ENCODE results near the gene PDCD11.
A peak's percentile ranks its signal among the peaks of the same experiment; 100 is the strongest.
"Not testable (repeated sequence)": the region's sequence is repeated elsewhere in the genome, so short reads cannot be mapped to it uniquely, and the experiment has no call there.

Gene PDCD11

DNA sequence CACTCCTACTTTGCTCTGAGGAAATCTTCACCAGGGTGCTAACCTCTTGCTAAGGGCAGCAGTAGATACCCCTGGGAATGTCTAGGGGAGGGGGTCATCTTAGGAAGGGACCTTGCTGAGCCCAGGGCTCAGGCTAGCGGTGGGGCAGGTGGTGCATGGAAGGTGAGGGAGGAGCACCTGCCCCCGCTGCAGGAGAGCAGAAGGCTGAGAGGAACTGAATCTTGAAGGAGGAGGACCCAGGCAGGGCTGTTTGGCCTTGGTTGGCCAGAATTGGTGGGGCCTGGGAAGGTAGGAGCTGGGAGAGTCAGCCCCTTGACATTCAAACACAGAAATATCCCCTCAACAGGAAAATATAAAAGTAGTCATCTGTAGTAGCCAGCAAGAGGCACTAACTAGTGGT lies 75.6 kb downstream of the PDCD11 start:
- DNase-seq, result no peak
- peaks cover 41% of the 10 kb centered on the region for H3K4me1 Mint-ChIP-seq
- no peak for ATAC-seq
- H3K27me3 Mint-ChIP-seq, result no peaks in the 10 kb centered on the region
- no peaks in the 10 kb centered on the region for H3K9me3 Mint-ChIP-seq
- H3K27ac Mint-ChIP-seq, result peak overlapping the region; percentile 60 to 83
- peak overlapping the region; percentile 75 to 78 for H3K4me3 Mint-ChIP-seq

DNA sequence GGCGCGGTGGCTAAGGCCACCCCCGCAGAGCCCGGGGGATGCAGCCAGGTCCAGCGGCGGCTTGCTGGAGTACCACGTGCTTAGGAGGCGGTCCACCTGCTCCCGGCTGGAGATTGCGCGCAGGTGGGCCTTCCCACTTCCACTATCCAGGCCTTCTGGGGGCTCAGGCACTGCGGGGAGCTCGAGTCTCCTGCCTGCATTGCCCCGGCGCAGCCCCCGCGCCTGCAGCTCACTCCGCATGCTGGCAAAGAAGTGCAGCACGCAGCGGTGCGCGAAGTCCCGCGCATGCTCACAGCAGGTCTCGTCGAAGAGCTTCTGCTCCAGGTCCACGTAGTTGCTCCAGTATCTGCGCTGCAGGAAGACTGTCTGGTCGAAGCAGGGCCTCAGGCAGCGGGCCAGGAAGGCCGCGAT lies 76.8 kb downstream of the PDCD11 start:
- Mint-ChIP-seq H3K27me3 (no peaks in the 10 kb centered on the region), H3K27ac (no peak overlapping the region), H3K4me3 (no peak overlapping the region), H3K9me3 (no peaks in the 10 kb centered on the region), H3K4me1 (peaks cover 31% of the 10 kb centered on the region)
- DNase-seq, result no peak
- ATAC-seq, result no peak

DNA sequence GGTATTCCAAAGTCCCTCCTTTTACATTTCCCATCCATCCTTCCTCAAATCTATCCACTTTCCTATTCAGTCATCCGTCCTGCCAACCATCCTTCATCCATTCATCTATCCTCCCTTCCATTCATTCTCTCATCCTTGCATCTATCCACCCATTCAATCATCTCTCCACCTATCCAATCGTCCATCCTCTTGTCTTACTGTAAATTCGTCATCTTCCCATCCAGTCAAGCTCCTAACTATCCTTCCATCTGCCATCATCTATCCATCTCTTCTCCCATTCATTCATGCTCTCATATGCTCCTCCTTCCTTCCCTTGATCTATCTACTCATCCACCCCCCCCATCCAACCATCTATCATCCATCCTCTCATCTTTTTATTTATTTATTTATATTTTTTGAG lies 77.7 kb downstream of the PDCD11 start:
- H3K4me1 Mint-ChIP-seq, result peaks cover 31% of the 10 kb centered on the region
- H3K9me3 Mint-ChIP-seq, result no peaks in the 10 kb centered on the region
- no peaks in the 10 kb centered on the region for H3K27me3 Mint-ChIP-seq
- no peak overlapping the region for H3K27ac Mint-ChIP-seq
- DNase-seq, result no peak
- no peak overlapping the region for H3K4me3 Mint-ChIP-seq
- ATAC-seq, result no peak

DNA sequence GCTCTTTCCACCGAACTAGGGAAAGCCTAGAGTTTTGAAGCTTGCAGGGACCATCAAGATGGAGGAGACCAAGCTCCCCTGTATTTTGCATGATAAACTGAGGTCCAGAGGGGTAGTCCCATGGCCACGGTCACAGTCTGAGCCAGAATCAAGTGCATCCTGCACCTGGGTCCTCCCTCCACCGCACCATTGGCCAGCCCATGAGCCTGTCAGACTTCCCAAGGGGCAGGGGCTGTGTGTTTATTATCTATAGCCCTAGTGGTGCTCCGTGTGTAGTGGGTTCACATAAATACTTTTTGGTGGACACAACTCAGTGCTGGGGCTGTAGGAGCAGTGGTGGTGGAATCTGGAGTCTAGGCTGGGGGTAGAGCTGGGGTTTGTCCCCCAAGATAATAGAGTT lies 79.0 kb downstream of the PDCD11 start:
- Mint-ChIP-seq H3K27me3 (no peaks in the 10 kb centered on the region), H3K4me1 (peaks cover 28% of the 10 kb centered on the region), H3K9me3 (no peaks in the 10 kb centered on the region), H3K27ac (no peak overlapping the region), H3K4me3 (no peak overlapping the region)
- ATAC-seq (no peak), DNase-seq (no peak)

DNA sequence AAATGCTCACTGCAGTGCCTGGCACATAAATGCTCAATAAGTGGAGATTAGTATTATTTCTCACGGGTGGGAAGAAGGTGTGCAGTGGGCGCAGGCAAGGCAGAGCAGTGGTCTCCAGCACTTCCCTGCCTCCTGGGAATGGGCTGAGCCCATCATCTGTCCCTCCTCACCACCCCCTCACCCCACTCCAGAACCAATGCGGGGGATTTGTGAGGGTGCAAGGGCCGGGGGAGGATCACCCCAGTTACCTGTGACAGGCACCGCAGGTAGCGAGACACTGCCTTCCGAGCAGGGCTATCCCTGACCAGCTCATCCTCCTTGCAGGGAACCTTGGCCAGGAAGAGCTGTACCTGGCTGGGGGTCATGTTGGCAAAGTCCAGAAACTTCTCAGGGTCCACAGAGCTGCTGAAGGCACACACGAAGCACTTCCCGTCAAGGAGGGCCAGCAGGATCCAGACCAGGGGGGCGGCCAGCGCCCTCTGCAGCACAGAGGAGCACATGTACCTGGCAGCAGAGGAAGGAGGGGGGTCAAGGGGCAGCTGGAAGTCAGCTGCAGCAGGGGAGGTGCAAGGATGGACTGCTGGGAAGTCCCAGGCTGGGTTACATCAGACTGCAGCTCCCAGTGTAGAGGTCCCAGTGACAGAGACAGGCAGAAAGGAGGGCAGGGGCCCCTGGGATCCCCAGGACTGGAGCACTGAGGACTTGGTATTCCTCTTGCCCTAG lies 79.8 kb downstream of the PDCD11 start:
- H3K4me1 Mint-ChIP-seq, result peaks cover 20% of the 10 kb centered on the region
- no peaks in the 10 kb centered on the region for H3K27me3 Mint-ChIP-seq
- no peak overlapping the region for H3K4me3 Mint-ChIP-seq
- peak overlapping the region; percentile 72 to 87 for H3K27ac Mint-ChIP-seq
- no peaks in the 10 kb centered on the region for H3K9me3 Mint-ChIP-seq
- peak in 1 of 2 donors; percentile 55 for DNase-seq
- peak; percentile 83 for ATAC-seq

DNA sequence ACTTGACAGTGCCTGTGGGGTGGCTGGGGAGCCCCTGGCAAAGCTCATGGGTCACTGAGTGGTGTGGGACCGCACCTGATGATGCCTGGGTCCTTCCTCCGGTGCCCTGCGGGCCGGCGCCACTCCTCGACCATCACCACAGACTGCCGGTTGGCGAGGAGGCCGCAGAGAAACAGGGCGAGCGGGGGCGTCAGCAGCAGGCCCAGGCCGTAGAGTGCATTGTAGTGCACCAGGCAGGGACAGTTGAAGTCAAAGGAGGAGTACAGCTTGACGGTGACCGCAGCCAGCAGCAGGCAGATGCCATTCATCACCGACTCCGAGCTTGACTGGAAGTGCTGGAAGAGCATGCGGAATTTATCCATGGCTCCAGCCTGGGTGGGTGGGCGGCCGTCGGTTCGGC lies 82.2 kb downstream of the PDCD11 start:
- ATAC-seq, result no peak
- Mint-ChIP-seq H3K4me3 (no peak overlapping the region), H3K9me3 (no peaks in the 10 kb centered on the region), H3K27me3 (no peaks in the 10 kb centered on the region), H3K4me1 (peaks cover 8% of the 10 kb centered on the region), H3K27ac (no peak overlapping the region)
- no peak for DNase-seq

DNA sequence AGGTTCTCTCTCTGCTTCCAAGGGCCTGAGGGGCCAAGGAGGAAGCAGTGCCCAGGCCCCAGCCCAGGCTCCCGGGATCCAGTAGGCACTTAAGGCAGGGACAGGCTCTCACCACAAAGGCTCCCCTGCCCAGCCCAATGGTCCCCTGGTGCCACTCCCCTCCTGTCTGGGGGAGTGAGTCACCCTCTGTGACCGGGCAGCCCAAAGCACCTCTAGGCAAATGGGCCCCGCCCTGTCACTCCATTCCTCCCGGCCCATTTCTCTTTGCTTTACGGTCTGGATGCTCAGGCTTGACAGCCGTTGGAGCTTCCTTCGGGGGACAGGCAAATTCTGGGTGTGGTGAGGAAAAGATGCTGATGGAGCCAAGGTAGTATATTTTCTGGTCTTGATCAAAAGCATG lies 82.7 kb downstream of the PDCD11 start, which contains the start of gene CALHM3:
CALHM3 (minus strand) TSS at position 106 of the 400 bp plus-strand sequence. CDS start 208 bp downstream, outside the sequence.
- Mint-ChIP-seq H3K27ac (no peak within 1 kb of the TSS), H3K4me1 (peaks cover 8% of the 10 kb centered on the region)
- ATAC-seq, result no peak

DNA sequence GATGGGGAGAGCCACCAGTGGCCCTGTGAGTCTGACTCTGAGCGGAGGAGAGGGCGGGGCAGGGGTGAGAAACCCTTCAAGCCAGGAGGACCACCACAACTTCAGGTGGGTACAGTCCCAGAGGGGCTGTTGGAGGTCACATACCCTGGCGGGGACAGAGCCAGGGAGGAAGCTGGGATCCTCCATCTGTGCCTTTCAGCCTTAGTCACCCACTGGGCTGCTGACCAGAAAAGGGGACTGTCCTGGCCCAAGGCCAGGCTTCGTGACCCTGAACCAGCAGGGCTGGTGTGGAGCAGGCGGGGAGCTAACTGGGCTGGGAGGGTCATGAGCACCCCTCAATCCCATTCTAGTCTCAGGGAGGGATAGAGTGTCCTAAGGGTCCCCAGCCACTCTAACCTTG lies 84.1 kb downstream of the PDCD11 start:
- Mint-ChIP-seq H3K4me1 (peaks cover 9% of the 10 kb centered on the region), H3K9me3 (no peaks in the 10 kb centered on the region), H3K27me3 (no peaks in the 10 kb centered on the region), H3K4me3 (no peak overlapping the region), H3K27ac (no peak overlapping the region)
- DNase-seq (no peak), ATAC-seq (no peak)

More for the DNA sequence above, 82.7 kb downstream of the PDCD11 start, which contains the start of gene CALHM3:
- Mint-ChIP-seq H3K4me3 (no peak within 1 kb of the TSS), H3K27me3 (no peaks in the 10 kb centered on the region), H3K9me3 (no peaks in the 10 kb centered on the region)
- no peak for DNase-seq

DNA sequence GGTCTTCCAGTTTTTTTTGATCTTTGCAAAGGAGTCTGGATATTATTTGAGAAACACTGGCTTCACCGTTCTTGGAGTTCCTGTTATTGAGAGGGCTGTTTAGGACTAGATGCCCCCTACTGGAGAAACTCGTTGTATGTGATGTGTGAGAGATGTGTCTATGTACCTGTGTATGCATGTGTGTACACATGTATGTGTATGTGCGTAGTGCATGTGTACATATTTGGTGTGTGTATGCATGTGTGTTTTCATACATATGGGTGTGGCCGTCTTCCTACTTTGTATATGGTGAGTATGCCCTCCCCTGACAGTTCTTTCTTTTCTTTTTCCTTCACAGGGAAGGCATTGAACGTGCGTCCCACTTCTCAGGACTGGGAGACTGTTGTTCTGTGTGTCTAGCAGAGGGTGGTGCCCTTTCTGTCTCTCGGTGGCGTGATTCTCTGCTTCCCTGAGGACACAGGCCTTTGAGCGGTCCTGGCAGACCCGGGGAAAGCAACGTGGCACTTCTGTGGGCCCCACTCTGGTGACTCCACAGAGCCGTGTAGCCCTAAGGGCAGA lies 85.6 kb downstream of the PDCD11 start:
- Mint-ChIP-seq H3K9me3 (no peaks in the 10 kb centered on the region), H3K27me3 (no peaks in the 10 kb centered on the region), H3K27ac (no peak overlapping the region), H3K4me3 (no peak overlapping the region), H3K4me1 (peaks cover 6% of the 10 kb centered on the region)
- DNase-seq (peak; percentile 35 to 37), ATAC-seq (peak; percentile 85)

DNA sequence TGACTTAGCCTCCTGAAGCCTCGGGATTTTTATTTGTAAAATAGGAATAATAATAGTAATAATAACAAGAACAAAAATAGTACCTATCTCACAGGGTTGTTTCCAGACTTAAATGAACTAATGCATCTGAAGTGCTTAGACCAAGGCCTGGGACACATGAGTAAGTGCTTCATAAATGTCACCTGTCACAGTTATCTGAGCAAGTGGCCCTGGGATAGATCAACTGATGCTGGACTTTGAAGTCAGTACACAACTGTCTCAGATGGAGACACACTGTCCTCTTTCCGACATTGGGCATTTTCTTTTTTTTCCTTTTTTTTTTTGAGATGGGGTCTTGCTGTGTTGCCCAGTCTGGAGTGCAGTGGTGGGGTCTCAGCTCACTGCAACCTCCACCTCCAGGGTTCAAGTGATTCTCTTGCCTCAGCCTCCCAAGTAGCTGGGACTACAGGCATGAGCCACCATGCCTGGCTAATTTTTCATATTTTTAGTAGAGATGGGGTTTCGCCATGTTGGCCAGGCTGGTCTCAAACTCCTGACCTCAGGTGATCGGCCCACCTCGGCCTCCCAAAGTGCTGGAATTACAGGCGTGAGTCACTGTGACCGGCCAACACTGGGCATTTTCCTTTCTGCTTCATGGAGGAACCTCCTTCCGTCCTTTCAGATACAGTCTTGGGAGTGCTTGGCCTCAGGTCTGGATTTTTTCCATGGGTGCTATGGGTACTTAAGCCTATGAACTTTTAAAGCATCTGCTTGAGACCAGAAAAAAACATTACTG lies 90.4 kb downstream of the PDCD11 start:
- not testable (repeated sequence) for H3K9me3 Mint-ChIP-seq, ATAC-seq, H3K4me3 Mint-ChIP-seq, H3K27ac Mint-ChIP-seq, DNase-seq
- peaks cover 16% of the 10 kb centered on the region for H3K27me3 Mint-ChIP-seq
- H3K4me1 Mint-ChIP-seq, result peaks cover 32% of the 10 kb centered on the region

DNA sequence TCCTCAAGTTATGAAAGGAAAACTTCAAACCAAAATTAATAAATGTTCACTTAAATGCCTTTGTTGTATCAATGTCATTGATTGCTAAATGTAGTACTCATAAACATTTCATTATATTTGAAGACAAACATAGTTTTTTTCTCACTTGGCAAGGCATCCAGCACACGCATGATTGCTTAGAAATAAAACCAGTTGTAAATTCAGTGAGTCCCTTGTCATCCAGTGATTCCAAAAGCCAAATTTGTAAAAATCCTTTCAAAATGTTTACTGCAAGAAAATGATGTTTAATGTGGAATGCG lies 90.9 kb downstream of the PDCD11 start:
- H3K4me3 Mint-ChIP-seq, result no peak overlapping the region
- H3K27me3 Mint-ChIP-seq, result peaks cover 21% of the 10 kb centered on the region
- H3K9me3 Mint-ChIP-seq, result no peaks in the 10 kb centered on the region
- no peak for DNase-seq
- H3K4me1 Mint-ChIP-seq, result peaks cover 37% of the 10 kb centered on the region
- no peak for ATAC-seq
- no peak overlapping the region for H3K27ac Mint-ChIP-seq

DNA sequence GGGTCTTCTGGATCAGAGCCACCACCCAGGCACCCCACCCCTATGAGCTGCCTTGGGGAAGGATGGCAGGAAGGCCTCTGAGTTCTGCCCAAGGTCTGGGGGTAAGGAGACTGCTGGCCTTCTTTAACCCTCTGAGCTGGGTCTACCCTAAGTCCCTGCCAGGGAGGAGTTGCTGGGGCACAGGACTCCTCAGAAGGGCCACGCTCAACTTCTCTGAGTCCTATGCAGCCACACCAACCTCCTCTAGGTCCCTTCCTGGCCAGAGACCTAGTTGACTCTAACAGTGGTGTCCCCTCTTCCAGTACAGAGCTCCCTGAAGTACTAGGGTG lies 94.5 kb downstream of the PDCD11 start:
- Mint-ChIP-seq H3K27me3 (peaks cover 54% of the 10 kb centered on the region), H3K4me1 (peaks cover 48% of the 10 kb centered on the region), H3K27ac (no peak overlapping the region), H3K4me3 (no peak overlapping the region), H3K9me3 (no peaks in the 10 kb centered on the region)
- no peak for DNase-seq
- peak; percentile 38 for ATAC-seq

DNA sequence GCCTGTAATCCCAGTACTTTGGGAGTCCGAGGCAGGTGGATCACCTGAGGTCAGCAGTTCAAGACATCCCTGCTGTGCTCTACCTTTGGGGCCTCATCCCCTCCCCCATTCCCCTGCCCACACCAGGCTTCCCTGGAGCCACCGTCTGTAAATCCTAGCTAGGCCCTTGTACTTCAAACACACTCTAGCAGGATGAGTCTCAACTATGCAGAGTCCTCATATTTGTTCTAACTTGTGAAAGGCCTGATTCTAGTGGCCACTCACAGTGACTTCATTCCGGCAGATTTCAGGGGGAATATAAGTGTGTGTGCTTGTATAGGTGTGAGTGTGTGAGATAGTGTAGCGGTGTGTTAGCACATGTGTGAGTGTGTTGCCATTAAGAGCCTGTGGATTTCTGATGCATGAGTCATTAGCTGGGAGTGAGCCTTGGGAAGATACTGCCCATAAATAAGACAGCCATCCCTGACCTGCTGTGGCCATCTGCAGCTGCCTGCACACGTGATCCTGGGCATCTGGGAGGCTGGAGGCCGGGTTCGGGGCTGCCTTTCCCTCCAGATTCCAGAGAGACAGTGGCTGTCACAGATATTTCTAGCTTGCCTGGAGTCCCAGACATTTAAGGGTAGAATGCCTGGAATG lies 95.4 kb downstream of the PDCD11 start:
- ATAC-seq (no peak), DNase-seq (no peak)
- H3K27me3 Mint-ChIP-seq, result peaks cover 59% of the 10 kb centered on the region
- peak overlapping the region in 1 of 2 donors; percentile 0 for H3K27ac Mint-ChIP-seq
- H3K4me1 Mint-ChIP-seq, result peaks cover 47% of the 10 kb centered on the region
- H3K9me3 Mint-ChIP-seq, result no peaks in the 10 kb centered on the region
- peak overlapping the region in 1 of 2 donors; percentile 22 for H3K4me3 Mint-ChIP-seq

DNA sequence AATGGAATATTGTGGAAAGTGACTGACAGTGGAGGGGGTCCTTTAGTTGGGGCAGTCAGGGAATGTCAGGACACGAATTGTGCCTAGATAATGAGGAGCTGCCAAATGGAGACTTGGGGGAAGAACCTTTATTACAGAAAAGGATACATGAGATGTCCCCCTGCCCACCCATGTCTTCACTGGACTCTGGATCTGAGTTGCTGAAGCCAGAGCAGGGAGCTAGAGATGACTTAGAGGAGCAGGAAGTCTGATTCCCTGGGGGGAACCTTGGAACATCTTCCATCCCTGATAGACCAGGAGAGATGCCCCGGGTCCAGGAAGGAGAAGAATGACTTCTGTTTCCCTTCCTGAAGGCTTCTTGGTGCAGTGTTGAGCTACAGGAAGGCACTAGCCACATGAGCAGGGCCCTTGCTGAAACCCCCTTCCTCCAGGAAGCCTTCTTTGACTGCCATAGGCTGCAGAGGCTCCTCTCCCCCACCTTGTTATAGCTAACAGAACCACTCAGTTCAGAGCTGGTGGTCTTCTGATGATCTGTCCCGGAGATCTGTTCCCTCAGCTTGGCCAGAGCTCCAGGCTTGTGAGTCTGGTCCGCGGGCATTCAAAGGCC lies 96.3 kb downstream of the PDCD11 start:
- Mint-ChIP-seq H3K27ac (no peak overlapping the region), H3K4me3 (peak overlapping the region; percentile 80 to 85), H3K9me3 (no peaks in the 10 kb centered on the region), H3K4me1 (peaks cover 47% of the 10 kb centered on the region), H3K27me3 (peaks cover 68% of the 10 kb centered on the region)
- DNase-seq (no peak), ATAC-seq (no peak)

DNA sequence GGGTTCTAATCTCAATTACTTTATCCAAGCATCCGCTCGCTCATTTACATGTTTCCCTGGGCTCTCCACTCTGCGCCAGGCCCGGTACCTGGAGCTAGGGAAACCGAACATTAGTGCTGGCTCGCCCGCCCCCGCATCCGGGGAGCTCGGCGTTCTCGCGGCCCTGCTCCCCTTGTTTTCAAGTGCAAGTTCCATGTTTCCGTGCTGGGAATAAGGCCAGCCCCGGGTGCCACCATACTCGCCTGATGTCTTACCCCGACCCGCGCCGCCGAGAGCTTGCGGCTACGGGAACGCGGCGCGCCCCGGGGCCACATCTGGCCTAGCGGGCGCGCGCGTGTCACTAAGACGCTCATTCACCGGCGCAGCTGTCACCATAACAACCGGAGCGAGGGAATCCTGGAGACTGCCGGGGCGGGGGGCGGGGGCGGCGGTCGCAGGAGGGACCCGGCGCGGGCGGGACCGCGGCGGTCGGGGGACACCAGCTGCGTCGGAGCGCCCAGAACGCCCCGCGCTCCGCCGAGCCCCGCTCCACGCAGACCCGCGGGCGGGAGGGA lies 97.0 kb downstream of the PDCD11 start, which contains the start of gene NEURL1:
NEURL1 (plus strand) TSS at position 344 of the 554 bp plus-strand sequence. CDS start 683 bp downstream, outside the sequence.
- H3K27ac Mint-ChIP-seq, result peak within 1 kb of the TSS in 1 of 2 donors; percentile 71
- DNase-seq (peak in 1 of 2 donors; percentile 17), ATAC-seq (peak; percentile 10)
- H3K4me1 Mint-ChIP-seq, result peaks cover 47% of the 10 kb centered on the region
- peaks cover 75% of the 10 kb centered on the region for H3K27me3 Mint-ChIP-seq
- H3K9me3 Mint-ChIP-seq, result no peaks in the 10 kb centered on the region
- peak within 1 kb of the TSS; percentile 80 to 85 for H3K4me3 Mint-ChIP-seq
